HG03354 (cell line): ENCODE measurements around the gene TP53I3.
"Not testable (repeated sequence)": the region's sequence is repeated elsewhere in the genome, so short reads cannot be mapped to it uniquely, and the experiment has no call there.

ENCODE experiments used
- ATAC-seq: cut with Tn5 transposase; IDR thresholded peaks from one replicate; pipeline ENCODE4 v1.9.1; 2021; ENCODE audit warnings: mild to moderate bottlenecking; ENCODE audit not compliant: unreplicated experiment, poor library complexity, severe bottlenecking

Gene TP53I3

DNA sequence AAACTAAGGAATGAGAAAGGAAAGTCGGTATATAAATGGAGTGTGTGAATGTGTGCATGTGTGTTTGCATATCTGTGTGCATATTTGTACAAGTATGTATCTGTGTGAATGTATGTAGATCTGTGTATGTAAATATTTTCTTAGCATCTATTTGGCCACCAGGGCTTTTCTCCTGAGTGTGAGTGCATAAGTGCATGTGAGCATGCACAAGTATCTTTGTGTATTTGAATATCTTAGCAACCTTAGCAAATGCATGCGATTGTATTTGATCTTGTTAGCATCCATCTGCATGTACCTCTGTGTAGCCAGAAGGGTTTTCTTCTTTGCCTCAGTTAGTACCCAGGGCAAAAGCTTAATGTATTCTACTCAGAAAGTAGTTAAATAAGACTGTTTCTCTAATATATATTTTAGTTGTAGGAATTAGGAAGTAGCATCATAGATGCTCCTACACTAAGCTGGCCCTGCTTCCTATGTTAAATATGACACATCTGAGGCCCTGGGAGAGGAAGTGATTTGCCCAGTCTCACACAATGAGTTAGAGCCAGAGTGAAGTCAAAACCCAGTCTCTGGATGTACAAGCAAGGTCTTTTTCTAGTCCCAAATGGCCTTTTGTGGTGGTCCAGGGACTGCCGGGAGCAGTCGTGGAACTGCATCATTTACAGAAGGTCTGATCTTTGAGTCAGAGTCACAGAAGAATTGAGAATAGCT is 25.9 kb downstream of the TP53I3 start:
- ATAC-seq = no peak

DNA sequence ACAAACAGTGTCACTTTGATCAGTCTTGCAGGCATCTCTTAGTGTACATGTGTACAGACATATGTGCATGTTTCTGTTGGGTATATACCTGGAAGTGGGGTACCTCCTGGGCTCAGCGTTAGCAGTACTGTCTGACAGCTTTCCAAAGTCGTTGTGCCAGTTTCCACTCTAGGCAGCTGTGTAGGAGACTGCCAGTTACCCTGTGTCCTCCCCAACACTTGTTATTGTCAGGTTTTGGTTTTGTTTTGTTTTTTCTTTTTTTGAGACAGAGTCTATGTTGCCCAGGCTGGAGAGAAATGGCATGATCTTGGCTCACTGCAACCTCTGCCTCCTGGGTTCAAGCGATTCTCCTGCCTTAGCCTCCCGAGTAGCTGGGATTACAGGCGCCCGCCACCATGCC is 28.9 kb downstream of the TP53I3 start:
- ATAC-seq = no peak

GRCh38 chr2:24054366-24055010 is 30.1 kb downstream of the TP53I3 start:
- no peak for ATAC-seq

GRCh38 chr2:24052951-24053350 is 31.7 kb downstream of the TP53I3 start:
- no peak for ATAC-seq

- no peak for ATAC-seq
Measured at GRCh38 chr2:24051833-24052232, 32.8 kb downstream of the TP53I3 start.

DNA sequence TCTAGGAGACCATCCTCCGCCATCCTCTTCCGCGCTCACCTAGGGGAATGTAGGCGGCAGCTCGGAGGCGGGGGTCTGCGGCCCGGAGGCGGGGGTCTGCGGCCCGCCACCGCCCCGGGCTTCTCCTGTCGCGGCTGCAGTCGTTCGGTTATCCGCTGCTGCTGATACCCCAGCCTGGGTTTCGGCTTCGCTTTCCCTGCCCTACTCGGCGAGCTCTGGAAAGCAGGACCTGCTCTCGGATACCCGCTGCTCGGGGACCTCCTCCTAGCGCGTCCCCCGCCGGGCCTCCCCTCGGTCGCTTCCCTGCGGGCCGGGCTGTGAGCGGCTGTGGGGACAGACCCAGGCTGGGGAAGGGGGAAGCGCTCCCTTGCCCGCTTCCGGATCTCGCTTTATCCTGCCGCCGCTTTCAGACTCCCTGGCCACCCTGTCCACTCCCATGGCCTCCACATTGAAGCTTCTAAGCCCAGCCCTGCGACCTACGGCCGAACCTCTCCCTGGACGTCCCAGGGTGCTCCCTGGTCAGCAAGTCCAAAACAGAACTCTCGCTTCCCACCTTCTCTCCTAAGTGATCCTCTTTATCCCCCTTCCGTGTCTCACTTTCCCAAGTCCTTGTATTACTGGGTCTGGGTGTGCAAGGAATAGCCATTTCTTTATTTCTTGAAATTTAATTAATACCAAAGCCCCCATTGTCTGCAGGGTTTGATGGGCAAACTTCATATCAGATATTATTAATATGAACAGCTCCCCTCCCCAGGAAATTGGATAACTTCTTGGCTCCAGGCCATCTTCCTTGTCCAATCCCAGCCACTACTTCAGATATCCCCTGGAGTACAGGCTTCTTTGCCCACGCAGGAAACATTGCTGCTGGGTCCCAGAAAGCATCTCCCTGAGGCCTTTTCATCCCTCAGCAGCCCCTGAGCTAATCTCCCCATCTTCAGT is 34.3 kb downstream of the TP53I3 start:
- ATAC-seq = no peak

- peak; percentile 18 for ATAC-seq
Measured at GRCh38 chr2:24049485-24050021, 35.1 kb downstream of the TP53I3 start, which contains the start of gene FKBP1B. Gene FKBP1B (plus strand): TSS chr2:24049741. CDS start chr2:24049850, 109 bp downstream.

GRCh38 chr2:24048769-24049484 is 35.7 kb downstream of the TP53I3 start:
- no peak for ATAC-seq

GRCh38 chr2:24047703-24048033 is 37.0 kb downstream of the TP53I3 start:
- no peak for ATAC-seq

- ATAC-seq = peak; percentile 100
Measured at GRCh38 chr2:24046930-24047702, 37.5 kb downstream of the TP53I3 start, which contains the start of gene WDCP. Gene WDCP (minus strand): TSS chr2:24047391. CDS start chr2:24039494, 7,897 bp downstream.

- no peak for ATAC-seq
Measured at GRCh38 chr2:24046599-24046929, 38.1 kb downstream of the TP53I3 start.

DNA sequence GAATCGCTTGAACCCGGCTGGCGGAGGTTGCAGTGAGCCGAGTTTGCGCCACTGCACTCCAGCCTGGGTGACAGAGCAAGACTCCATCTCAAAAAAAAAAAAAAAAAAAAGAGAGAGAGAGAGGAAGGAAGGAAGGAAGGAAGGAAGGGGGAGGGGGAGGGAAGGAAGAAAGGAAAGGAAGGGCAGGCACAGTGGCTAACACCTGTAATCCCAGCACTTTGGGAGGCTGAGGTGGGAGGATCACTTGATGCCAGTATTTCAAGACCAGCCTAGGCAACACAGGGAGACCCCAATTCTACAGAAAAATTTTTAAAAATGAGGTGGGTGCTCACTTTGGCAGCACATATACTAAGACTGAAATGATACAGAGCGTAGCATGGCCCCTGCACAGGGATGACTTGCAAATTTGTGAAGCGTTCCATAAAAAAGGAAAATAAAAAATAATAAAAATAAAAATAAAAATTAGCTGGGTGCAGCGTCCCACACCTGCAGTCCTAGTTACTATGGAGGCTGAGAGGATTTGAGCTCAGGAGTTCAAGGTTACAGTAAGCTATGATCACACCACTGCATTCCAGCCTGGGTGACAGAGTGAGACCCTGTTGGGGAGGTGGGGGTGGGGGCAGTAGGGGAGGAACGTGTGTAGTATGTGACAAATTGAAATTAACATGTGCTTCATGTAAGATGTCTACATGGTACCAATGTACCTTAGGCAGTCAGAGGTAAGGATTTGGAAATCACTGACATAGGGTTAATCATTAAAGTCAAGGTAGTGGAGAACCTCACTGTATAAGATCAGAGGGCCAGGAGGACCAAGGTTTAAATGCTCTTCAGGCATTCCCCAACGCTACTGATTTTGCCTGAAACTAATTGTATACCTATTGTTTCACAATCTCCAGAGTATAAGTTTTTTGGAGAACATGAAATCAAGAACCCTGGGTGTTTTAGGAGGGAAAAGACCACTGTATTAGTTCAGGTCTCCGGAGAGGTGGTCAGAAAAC is 38.8 kb downstream of the TP53I3 start:
- ATAC-seq = no peak

DNA sequence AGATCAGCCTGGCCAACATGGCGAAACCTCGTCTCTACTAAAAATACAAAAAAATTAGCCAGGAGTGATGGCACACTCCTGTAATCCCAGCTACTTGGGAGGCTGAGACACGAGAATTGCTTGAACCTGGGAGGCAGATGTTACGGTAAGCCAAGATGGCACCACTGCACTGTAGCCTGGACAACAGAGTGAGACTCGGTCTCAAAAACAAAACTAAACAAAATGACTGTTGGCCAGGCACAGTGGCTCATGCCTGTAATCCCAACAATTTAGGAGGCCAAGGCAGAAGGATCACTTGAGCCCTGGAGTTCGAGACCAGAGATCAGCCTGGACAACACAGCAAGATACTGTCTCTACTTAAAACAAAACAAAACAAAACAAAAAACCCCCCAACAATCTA is 41.5 kb downstream of the TP53I3 start:
- ATAC-seq = not testable (repeated sequence)

- no peak for ATAC-seq
Measured at GRCh38 chr2:24040511-24040910, 44.1 kb downstream of the TP53I3 start.

DNA sequence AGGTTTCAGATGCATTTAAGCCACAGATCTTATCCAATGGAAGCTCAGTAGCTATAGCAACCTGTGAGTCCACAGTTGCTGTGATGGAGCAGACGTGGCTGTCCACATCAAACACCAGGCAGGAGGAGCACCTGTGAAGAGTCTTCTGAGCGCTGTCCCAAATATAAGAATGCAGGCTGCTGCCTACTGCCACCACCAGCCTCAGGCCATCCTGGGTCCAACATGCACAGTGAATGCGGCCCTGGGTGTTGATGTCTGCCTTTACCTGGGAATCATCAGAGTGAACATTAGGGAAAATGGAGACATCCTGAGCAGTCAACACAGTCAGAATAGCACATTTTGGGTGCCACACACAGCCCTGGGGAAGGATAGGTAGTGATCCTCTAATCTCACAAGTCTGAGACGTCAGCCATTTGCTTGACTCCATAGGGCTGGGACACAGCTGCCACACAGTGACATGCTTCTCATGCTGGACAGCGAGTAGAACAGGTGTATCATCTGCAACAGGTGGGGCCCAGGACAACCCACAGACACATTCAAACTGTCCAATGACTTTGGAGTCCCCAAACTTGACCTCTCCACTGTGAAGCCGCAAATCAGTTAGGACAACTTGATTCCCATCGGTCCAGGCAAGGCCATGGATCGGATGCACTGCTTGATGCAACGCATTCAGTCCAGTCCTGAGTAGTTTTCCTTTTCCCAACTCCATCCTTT is 45.7 kb downstream of the TP53I3 start:
- ATAC-seq = no peak
